H1 (cell line): ENCODE measurements around the gene IRF7. TPM values are rescaled to one million over a fixed set of nuclear protein-coding genes. Genes with fewer than 3 reads are reported as not detected.

ENCODE experiments used
- CTCF ChIA-PET: fragments of 300-600 bp; sonication (Branson Sonifier 250); formaldehyde crosslinking; loops from one replicate; lab custom pipeline; 2021; ENCODE audit not compliant: partially characterized antibody; lab: Charles Lee
- POLR2A ChIA-PET: fragments of 300-600 bp; sonication (Branson Sonifier 250); formaldehyde crosslinking; loops from one replicate; lab custom pipeline; 2021; ENCODE audit warnings: inconsistent platforms; ENCODE audit not compliant: partially characterized antibody; lab: Charles Lee
- DNase-seq, 2 experiments: peaks; one replicate each; pipeline versions ENCODE4 v3.0.0 to v3.0.0-alpha.2; 2010 to 2022; ENCODE audit warnings: low spot score in 2 of 2, low read depth in 1 of 2, mixed read lengths in 1 of 2
- FAIRE-seq: peaks from 2 replicates; lab custom pipeline; 2011; peaks lifted over from hg19 to GRCh38; lab: Jason Lieb, UNC
- H2AFZ ChIP-seq: 2 replicates; pipeline ENCODE4 v1.8.1; 2012; ENCODE audit warnings: low read length, inconsistent platforms
- H2AK5ac ChIP-seq: 2 replicates; pipeline ENCODE4 v1.6.1; 2013; ENCODE audit warnings: low read depth, low read length
- H2BK120ac ChIP-seq: replicated peaks from 2 replicates; pipeline ENCODE3; 2013; ENCODE audit warnings: low read depth, low read length, inconsistent platforms
- H2BK12ac ChIP-seq: 2 replicates; pipeline ENCODE4 v1.6.1; 2013; ENCODE audit warnings: low read depth, low read length
- H2BK15ac ChIP-seq: 2 replicates; pipeline ENCODE4 v1.6.1; 2013; ENCODE audit warnings: low read length
- H2BK20ac ChIP-seq: 2 replicates; pipeline ENCODE4 v1.6.1; 2013; ENCODE audit warnings: low read length
- H2BK5ac ChIP-seq: 2 replicates; pipeline ENCODE4 v1.6.1; 2013; ENCODE audit warnings: low read depth, low read length
- H3K14ac ChIP-seq: 2 replicates; pipeline ENCODE4 v1.6.1; 2013; ENCODE audit warnings: inconsistent platforms; ENCODE audit not compliant: insufficient read length
- H3K18ac ChIP-seq: 2 replicates; pipeline ENCODE4 v1.6.1; 2013; ENCODE audit warnings: low read length; ENCODE audit errors: extremely low read depth
- H3K23ac ChIP-seq: 2 replicates; pipeline ENCODE4 v1.6.1; 2013; ENCODE audit warnings: inconsistent platforms; ENCODE audit not compliant: insufficient read length
- H3K23me2 ChIP-seq: 2 replicates; pipeline ENCODE4 v1.6.1; 2013; ENCODE audit warnings: low read depth, low read length
- H3K27ac ChIP-seq: 2 replicates; pipeline ENCODE4 v1.6.1; 2011; ENCODE audit warnings: low read depth, low read length, inconsistent platforms
- H3K27me3 ChIP-seq, 4 experiments: replicated peaks in 1 of 4; 1 replicate in 1 of 4; 2 replicates in 3 of 4; pipeline versions ENCODE4 v1.6.1 to v1.8.1; 2011 to 2013; ENCODE audit warnings: low read length in 3 of 4, mild to moderate bottlenecking in 3 of 4, inconsistent platforms in 2 of 4, mixed read lengths in 2 of 4, moderate library complexity in 1 of 4; ENCODE audit not compliant: control insufficient read depth in 3 of 4, insufficient read depth in 3 of 4; ENCODE audit errors: extremely low read depth in 1 of 4
- H3K36me3 ChIP-seq, 4 experiments: 2 replicates each; pipeline versions ENCODE4 v1.6.1 to v1.8.1; 2011 to 2013; ENCODE audit warnings: mild to moderate bottlenecking in 4 of 4, low read length in 3 of 4, moderate library complexity in 2 of 4, control low read depth in 1 of 4, inconsistent platforms in 1 of 4; ENCODE audit not compliant: insufficient read depth in 4 of 4, control insufficient read depth in 2 of 4
- H3K4ac ChIP-seq: replicated peaks from 2 replicates; pipeline ENCODE3; 2013; ENCODE audit warnings: low read length, low read depth, mixed read lengths, inconsistent platforms; ENCODE audit not compliant: insufficient read length
- H3K4me1 ChIP-seq, 4 experiments: replicated peaks in 1 of 4; 1 replicate in 1 of 4; 2 replicates in 3 of 4; pipeline versions ENCODE4 v1.6.1 to v1.8.1; 2011 to 2013; ENCODE audit warnings: low read length in 3 of 4, inconsistent platforms in 2 of 4, mixed read lengths in 1 of 4; ENCODE audit not compliant: insufficient read depth in 4 of 4, control insufficient read depth in 3 of 4
- H3K4me2 ChIP-seq, 2 experiments: 2 replicates each; pipeline versions ENCODE4 v1.6.1 to v1.8.1; 2011 to 2013; ENCODE audit warnings: low read depth in 2 of 2, low read length in 2 of 2, control low read depth in 1 of 2, inconsistent platforms in 1 of 2, mild to moderate bottlenecking in 1 of 2; ENCODE audit not compliant: insufficient read depth in 1 of 2
- H3K4me3 ChIP-seq, 4 experiments: fragments of 200-600, 300-600 bp in 1 of 4; sonication (generic), shearing (Covaris generic), sonication (Bioruptor Twin) in 1 of 4; 2 replicates each; pipeline versions ENCODE4 v1.5.1 to v1.8.1; 2011 to 2016; ENCODE audit warnings: low read length in 4 of 4, low read depth in 3 of 4, control low read depth in 2 of 4, inconsistent platforms in 2 of 4, mild to moderate bottlenecking in 2 of 4, mixed read lengths in 1 of 4, moderate library complexity in 1 of 4; ENCODE audit not compliant: insufficient read depth in 2 of 4; ENCODE audit errors: extremely low read depth in 1 of 4
- H3K56ac ChIP-seq: replicated peaks from 2 replicates; pipeline ENCODE3; 2013; ENCODE audit warnings: low read depth, mild to moderate bottlenecking, mixed read lengths, low read length, inconsistent platforms; ENCODE audit not compliant: insufficient read length
- H3K79me1 ChIP-seq: 2 replicates; pipeline ENCODE4 v1.6.1; 2013; ENCODE audit warnings: low read depth, low read length, control low read depth
- H3K79me2 ChIP-seq, 2 experiments: 2 replicates each; pipeline versions ENCODE4 v1.6.1 to v1.8.1; 2012 to 2013; ENCODE audit warnings: low read length in 2 of 2, mild to moderate bottlenecking in 2 of 2, inconsistent platforms in 1 of 2; ENCODE audit not compliant: insufficient read depth in 2 of 2, control insufficient read depth in 1 of 2
- H3K9ac ChIP-seq, 4 experiments: replicated peaks in 1 of 4; 1 replicate in 1 of 4; 2 replicates in 3 of 4; pipeline versions ENCODE4 v1.6.1 to v1.8.1; 2011 to 2013; ENCODE audit warnings: low read depth in 3 of 4, low read length in 3 of 4, control low read depth in 2 of 4, mild to moderate bottlenecking in 2 of 4, moderate library complexity in 2 of 4, inconsistent platforms in 1 of 4; ENCODE audit errors: extremely low read depth in 1 of 4
- H3K9me3 ChIP-seq, 2 experiments: 2 replicates each; pipeline versions ENCODE4 v1.6.1 to v1.8.1; 2012 to 2013; ENCODE audit warnings: mild to moderate bottlenecking in 2 of 2, moderate library complexity in 2 of 2, control low read depth in 1 of 2, inconsistent platforms in 1 of 2, low read depth in 1 of 2, low read length in 1 of 2, mixed read lengths in 1 of 2; ENCODE audit not compliant: insufficient read depth in 2 of 2
- H4K20me1 ChIP-seq, 2 experiments: replicated peaks in 1 of 2; 2 replicates each; pipeline versions ENCODE3 to v1.8.1; 2011 to 2013; ENCODE audit warnings: inconsistent platforms in 2 of 2, low read length in 2 of 2, mild to moderate bottlenecking in 1 of 2; ENCODE audit not compliant: insufficient read depth in 2 of 2, control insufficient read depth in 1 of 2
- H4K5ac ChIP-seq: 2 replicates; pipeline ENCODE4 v1.6.1; 2013; ENCODE audit warnings: low read length, low read depth, mixed read lengths, inconsistent platforms; ENCODE audit not compliant: insufficient read length
- H4K8ac ChIP-seq: 2 replicates; pipeline ENCODE4 v1.8.0; 2013; ENCODE audit warnings: mild to moderate bottlenecking, moderate library complexity, low read length, inconsistent platforms; ENCODE audit not compliant: insufficient read depth; ENCODE audit errors: extremely low read depth
- H4K91ac ChIP-seq: replicated peaks from 2 replicates; pipeline ENCODE3; 2013; ENCODE audit warnings: low read length, mixed read lengths, inconsistent platforms; ENCODE audit not compliant: insufficient read length
- ATF3 ChIP-seq: IDR thresholded peaks from 2 replicates; pipeline ENCODE4 v1.6.1; 2011; ENCODE audit warnings: low read depth, mild to moderate bottlenecking, low read length; ENCODE audit not compliant: insufficient read depth
- BACH1 ChIP-seq: IDR thresholded peaks from 2 replicates; pipeline ENCODE4 v1.6.1; 2012; ENCODE audit warnings: low read length, improper control_type of control experiment
- CEBPB ChIP-seq: IDR thresholded peaks from 2 replicates; pipeline ENCODE4 v1.6.1; 2012; ENCODE audit warnings: low read depth, low read length
- HDAC2 ChIP-seq, 2 experiments: fragments of 300-600 bp in 1 of 2; sonication (generic) in 1 of 2; IDR thresholded peaks; 2 replicates each; pipeline ENCODE4 v1.6.1; 2011 to 2012; ENCODE audit warnings: low read depth in 2 of 2, low read length in 2 of 2, mild to moderate bottlenecking in 2 of 2, moderate library complexity in 2 of 2, borderline replicate concordance in 1 of 2, inconsistent platforms in 1 of 2
- JUN ChIP-seq: IDR thresholded peaks from 2 replicates; pipeline ENCODE4 v1.6.1; 2011; ENCODE audit warnings: low read depth, mild to moderate bottlenecking, improper control_type of control experiment, low read length
- MAX ChIP-seq: IDR thresholded peaks from 2 replicates; pipeline ENCODE4 v1.6.1; 2012; ENCODE audit warnings: inconsistent platforms
- RBBP5 ChIP-seq: IDR thresholded peaks from 2 replicates; pipeline ENCODE4 v1.7.1; 2012; ENCODE audit warnings: low read depth, mild to moderate bottlenecking, inconsistent platforms, low read length, moderate library complexity, borderline replicate concordance
- RNF2 ChIP-seq: fragments of 200-900, 300-1000 bp; sonication (generic); IDR thresholded peaks from 2 replicates; pipeline ENCODE4 v1.7.1; 2016; ENCODE audit warnings: borderline replicate concordance, low read depth, mild to moderate bottlenecking, antibody characterized with exemption, low read length; ENCODE audit not compliant: poor library complexity, severe bottlenecking; ENCODE audit errors: missing control alignments
- RXRA ChIP-seq: IDR thresholded peaks from 2 replicates; pipeline ENCODE4 v1.6.1; 2011; ENCODE audit warnings: low read depth, mild to moderate bottlenecking, low read length, moderate library complexity; ENCODE audit not compliant: insufficient read depth
- SIRT6 ChIP-seq: IDR thresholded peaks from one replicate; pipeline ENCODE4 v1.7.1; 2012; ENCODE audit warnings: low read length, inconsistent platforms
- TBP ChIP-seq: IDR thresholded peaks from 2 replicates; pipeline ENCODE4 v1.6.1; 2011; ENCODE audit warnings: low read depth, low read length, improper control_type of control experiment
- TEAD4 ChIP-seq: IDR thresholded peaks from 2 replicates; pipeline ENCODE4 v1.6.1; 2012; ENCODE audit warnings: low read depth, low read length, inconsistent platforms, mixed read lengths
- YY1 ChIP-seq: IDR thresholded peaks from 2 replicates; pipeline ENCODE4 v1.6.1; 2011; ENCODE audit warnings: low read depth, mild to moderate bottlenecking, low read length
- WGBS, 2 experiments: shearing (Covaris generic) in 1 of 2; methylation state at CpG; one replicate each; pipeline versions ENCODE4 v1.1.6 to v1.1.7; 2013 to 2015; ENCODE audit warnings: low lambda C conversion rate in 2 of 2, mixed read lengths in 2 of 2, inconsistent platforms in 1 of 2, low coverage in 1 of 2, missing lambda C conversion rate in 1 of 2; ENCODE audit not compliant: insufficient replicate concordance in 2 of 2, insufficient coverage in 1 of 2, insufficient read length in 1 of 2; ENCODE audit errors: extremely low coverage in 1 of 2, missing lambda C conversion rate in 1 of 2; 5-methylcytosine and 5-hydroxymethylcytosine counted together
- polyA plus RNA-seq, 7 experiments: library from polyadenylated mRNA; depleted of rRNA in 3 of 7; stranded (reverse) in 5 of 7; unstranded in 2 of 7; fragments of >200 nt in 5 of 7; fragments of 200-250 nt in 2 of 7; gene quantifications; 1 replicate in 5 of 7; 2 replicates in 1 of 7; 4 replicates in 1 of 7; pipeline versions ENCODE4 v1.2.1 to v1.2.3, GENCODE V29; 2011 to 2013; ENCODE audit warnings: missing spikeins in 2 of 7, mixed read lengths in 2 of 7
- total RNA-seq: library from RNA; stranded (reverse); fragmentation: NEBNext Ultra II Directional; extraction: Animal tissue kit (Norgen Biotek cat#: 25700); gene quantifications from 2 replicates; pipeline ENCODE4 v1.2.1, GENCODE V29; 2021

Gene IRF7
- total and polyA plus RNA-seq, 2 of the 8 experiments (the other 6 are each of a cell fraction or from before 2014, with no cell fraction given) = 9.1 to 9.6 TPM

GRCh38 chr11:630871-631270, 15.1 kb upstream of the IRF7 start:
- Histone ChIP-seq H3K9me3 (no peaks in the 10 kb centered on the region), H3K36me3 (no peaks in the 10 kb centered on the region), H2BK12ac (no peak overlapping the region), H3K79me2 (no peaks in the 10 kb centered on the region), H3K4me3 (no peak overlapping the region), H3K23ac (no peak overlapping the region), H2BK15ac (no peak overlapping the region), H3K79me1 (no peaks in the 10 kb centered on the region), H4K5ac (no peak overlapping the region), H3K56ac (no peak overlapping the region), H3K23me2 (no peaks in the 10 kb centered on the region; the same call in 1 of the 2 replicates), H2BK20ac (no peak overlapping the region), H4K8ac (no peak overlapping the region), H3K27me3 (peaks cover 3 to 22% (median 15%) of the 10 kb centered on the region in 4 experiments), H2BK120ac (no peak overlapping the region), H2BK5ac (no peak overlapping the region), H4K20me1 (peaks cover 0 to 2% of the 10 kb centered on the region in 2 experiments), H3K4ac (no peak overlapping the region), H2AFZ (no peak overlapping the region), H3K4me1 (peaks cover 0 to 6% (median under 1%) of the 10 kb centered on the region in 4 experiments; a peak in 2 of 7 replicates), H3K18ac (no peak overlapping the region), H3K9ac (no peak overlapping the region), H3K14ac (no peak overlapping the region), H4K91ac (no peak overlapping the region), H2AK5ac (no peak overlapping the region), H3K27ac (no peak overlapping the region), H3K4me2 (no peak overlapping the region)
- POLR2A ChIA-PET = no interaction called here
- DNase-seq (no peak), FAIRE-seq (no peak)
- WGBS, 2 experiments = 95% methylated on average over 5 of the region's 5 CpGs; no CpG with 5 or more reads in 1 of the 2 experiments
- CTCF ChIA-PET = interaction anchor here (0.7 kb wide), 1 partner anchor 24 kb away, joined by 3 read pairs; no protein-coding TSS in a partner anchor
- no peak for TF ChIP-seq CEBPB
- TF ChIP-seq HDAC2 (IDR thresholded peaks at IDR 0.05; ENCODE audit: borderline replicate concordance in 1 of 2, low read depth in 2 of 2, low read length in 2 of 2) = no peak
- TF ChIP-seq ATF3 = no peak
- TF ChIP-seq MAX = no peak
- no peak for TF ChIP-seq RBBP5
- no peak for TF ChIP-seq RXRA
- no peak for TF ChIP-seq BACH1
- TF ChIP-seq TEAD4 = no peak
- no peak for TF ChIP-seq RNF2
- no peak for TF ChIP-seq YY1
- TF ChIP-seq JUN = no peak
- TF ChIP-seq SIRT6 = no peak
- no peak for TF ChIP-seq TBP
